Activated CD4-positive, alpha-beta T cell treated with anti-CD3 and anti-CD28 coated beads, Interleukin-2, amount 50 U/mL, for 24 hours (primary cell): ENCODE measurements around the gene KRT1.

ENCODE experiments used
- DNase-seq, 2 donors: peaks; one replicate each; pipeline ENCODE4 v3.0.0-alpha.2; 2020; ENCODE audit warnings: low read depth in 1 of 2, low spot score in 1 of 2

Gene KRT1

GRCh38 chr12:52643233-52644077 lies 36.8 kb downstream of the KRT1 start:
- no peak for DNase-seq

DNA sequence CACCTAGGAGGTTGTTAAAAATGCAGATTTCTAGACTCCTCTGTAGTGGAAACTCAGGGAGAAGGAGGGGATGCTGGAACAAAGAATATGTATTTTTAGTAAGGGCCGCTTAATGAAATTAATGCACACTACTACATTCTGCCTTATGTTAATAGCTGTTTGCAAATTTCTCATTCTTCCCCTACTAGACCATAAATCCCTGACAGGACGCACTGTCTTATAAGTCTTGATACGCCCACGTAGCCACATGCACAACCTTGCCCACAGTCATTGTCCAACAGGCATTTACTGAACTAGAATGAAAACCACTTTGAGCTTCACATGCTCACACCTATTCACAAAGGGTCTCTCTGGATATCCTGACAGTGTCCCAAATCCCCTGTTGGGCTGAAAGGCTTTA lies 38.7 kb downstream of the KRT1 start:
- no peak for DNase-seq

DNA sequence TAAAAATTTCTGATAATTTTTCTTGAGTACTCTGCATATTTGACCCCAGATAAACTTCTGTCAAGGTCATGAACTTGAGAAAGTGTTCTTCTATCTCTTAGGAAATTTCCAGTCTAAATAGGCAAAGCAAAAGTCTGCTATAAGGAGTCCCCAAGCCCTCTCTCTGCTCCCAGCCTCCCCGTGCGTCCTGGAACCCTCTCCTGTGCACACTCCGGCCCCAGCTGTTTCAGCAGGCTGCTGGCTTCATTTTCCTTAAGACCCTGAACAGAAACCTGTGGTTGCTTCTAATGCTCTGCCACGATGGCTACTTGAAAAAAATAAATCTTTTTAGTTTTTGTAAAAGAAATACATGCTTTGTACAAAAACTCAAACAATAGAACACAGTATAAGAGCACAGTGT lies 42.9 kb downstream of the KRT1 start:
- no peak for DNase-seq

DNA sequence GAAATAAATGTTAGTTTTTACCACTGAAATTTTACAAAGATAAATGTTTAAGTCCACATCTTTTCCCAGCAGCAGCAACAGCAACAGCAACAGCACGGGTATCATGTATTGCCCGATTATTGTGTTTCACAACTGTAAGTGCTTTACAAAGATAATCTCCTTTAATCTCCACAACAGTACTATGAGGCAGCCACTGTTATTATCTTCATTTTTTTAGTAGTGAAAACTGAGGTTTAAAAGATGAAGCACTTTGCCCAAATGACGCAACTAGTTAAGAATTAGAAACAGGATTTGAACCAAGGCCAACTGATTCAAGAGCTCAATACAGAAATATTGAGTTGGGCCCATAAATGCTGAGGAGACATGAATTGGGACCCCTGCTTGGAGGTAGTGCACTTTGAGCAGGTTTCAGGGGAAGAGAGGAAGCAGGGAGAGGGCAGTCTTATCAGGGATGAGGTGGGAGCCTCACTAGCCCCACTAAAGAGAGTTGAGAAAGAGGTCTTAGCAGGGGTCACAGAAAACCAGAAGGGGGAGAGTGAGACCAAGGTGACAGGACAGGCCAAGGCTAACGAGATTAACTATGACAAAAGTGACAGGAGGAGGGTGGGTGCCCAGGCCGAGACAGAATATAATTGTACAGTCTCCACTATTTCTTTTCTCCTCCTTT lies 43.5 kb downstream of the KRT1 start:
- no peak for DNase-seq

GRCh38 chr12:52636189-52636588 lies 44.0 kb downstream of the KRT1 start:
- DNase-seq, result no peak

- no peak for DNase-seq
Observed at GRCh38 chr12:52634266-52635056, 45.7 kb downstream of the KRT1 start.

GRCh38 chr12:52633383-52633782 lies 46.8 kb downstream of the KRT1 start:
- DNase-seq, result no peak

DNA sequence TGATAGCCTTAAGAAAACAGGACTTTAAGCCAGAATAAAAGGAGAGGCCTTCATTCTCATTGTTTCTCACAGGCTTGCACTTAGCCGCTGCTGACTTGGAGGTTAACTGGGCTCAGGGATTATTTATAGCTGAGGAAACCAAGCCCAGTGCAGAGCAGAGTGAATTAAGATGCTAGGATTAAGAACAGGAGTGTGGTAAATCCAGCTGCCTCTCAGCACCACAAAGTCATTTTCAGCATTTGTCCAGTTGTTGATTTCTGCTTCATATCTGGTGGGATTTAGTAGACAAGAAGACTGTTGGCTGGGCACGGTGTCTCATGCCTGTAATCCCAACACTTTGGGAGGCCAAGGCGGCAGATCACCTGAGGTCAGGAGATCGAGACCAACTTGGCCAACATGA lies 47.6 kb downstream of the KRT1 start:
- no peak for DNase-seq

GRCh38 chr12:52631676-52632459 lies 48.3 kb downstream of the KRT1 start:
- DNase-seq, result no peak

GRCh38 chr12:52631264-52631663 lies 48.9 kb downstream of the KRT1 start:
- no peak for DNase-seq

DNA sequence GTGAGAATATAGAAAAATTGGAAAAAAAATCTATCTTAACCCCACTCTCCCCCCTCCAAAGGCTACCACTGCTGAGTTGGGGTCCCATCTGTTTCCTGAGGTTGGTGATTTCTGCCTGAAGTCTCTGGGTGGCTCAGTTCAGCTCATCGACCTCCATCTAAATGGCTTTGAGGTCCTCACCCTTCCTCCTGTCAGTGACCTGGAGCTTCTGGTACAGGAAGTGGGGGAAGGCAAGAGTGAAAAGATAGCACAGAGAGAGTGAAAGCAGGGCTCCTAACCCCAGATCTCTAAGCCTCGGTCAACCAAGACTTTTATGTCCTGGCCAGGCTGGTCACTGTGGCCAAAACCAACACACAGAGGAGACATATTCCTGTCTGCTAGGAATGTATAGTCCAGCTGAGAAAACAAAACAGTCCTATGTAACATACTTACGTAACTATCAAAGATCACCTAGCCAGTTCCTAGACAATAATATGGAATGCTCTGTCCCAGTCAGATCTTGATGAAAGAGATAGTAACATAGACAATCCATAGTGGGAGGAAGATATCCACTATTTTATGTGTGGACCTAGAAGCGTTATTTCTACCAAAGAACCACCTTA lies 49.5 kb downstream of the KRT1 start:
- DNase-seq, result no peak

GRCh38 chr12:52630008-52630500 lies 50.2 kb downstream of the KRT1 start:
- DNase-seq, result no peak

GRCh38 chr12:52629281-52630007 lies 50.8 kb downstream of the KRT1 start:
- no peak for DNase-seq

- no peak for DNase-seq
Observed at GRCh38 chr12:52628841-52629240, 51.4 kb downstream of the KRT1 start.

DNA sequence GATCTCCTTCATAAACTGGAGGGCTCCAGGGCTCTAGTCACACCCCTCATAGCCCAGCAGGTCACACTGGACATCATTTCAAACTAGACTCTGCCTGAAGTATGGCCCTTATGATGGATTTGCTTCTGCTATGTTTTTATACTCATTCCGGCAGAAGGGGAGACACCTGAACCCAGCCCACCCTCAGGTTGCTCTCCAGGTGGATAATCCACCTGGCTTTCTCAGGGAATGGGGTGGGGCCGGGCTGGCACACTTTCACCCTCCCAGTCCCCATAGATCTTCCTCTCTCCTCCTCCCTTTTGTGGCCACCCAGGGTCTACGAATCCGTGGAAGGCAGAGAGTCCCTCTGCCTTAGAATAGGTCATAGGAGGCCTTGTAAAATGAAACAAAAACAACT lies 52.1 kb downstream of the KRT1 start:
- DNase-seq, result no peak

GRCh38 chr12:52627395-52628110 lies 52.7 kb downstream of the KRT1 start:
- no peak for DNase-seq
